RWPE1 (cell line): ENCODE measurements around the gene GREB1.

Experiments used
- CTCF ChIA-PET: fragments of 350-600 bp; sonication (Branson Sonifier 250); formaldehyde crosslinking; extraction: SDS; loops from one replicate; lab custom pipeline; 2021; lab: Yijun Ruan, JAX
- POLR2A ChIA-PET: fragments of 400-600 bp; formaldehyde crosslinking; extraction: SDS; loops from one replicate; lab custom pipeline; 2020; ENCODE audit warnings: antibody characterized with exemption; ENCODE audit not compliant: low non-redundant PET; lab: Yijun Ruan, JAX
- DNase-seq: peaks from one replicate; pipeline ENCODE4 v3.0.0; 2012; ENCODE audit warnings: low spot score
- H3K27ac ChIP-seq: fragments of 450-650 bp; 2 replicates; pipeline ENCODE4 v1.5.1; 2017
- CTCF ChIP-seq: fragments of 450-650 bp; conservative IDR thresholded peaks from 2 replicates; pipeline ENCODE4 v1.5.1; 2017; ENCODE audit warnings: low read depth, mild to moderate bottlenecking

Gene GREB1

GRCh38 chr2:11540996-11541692 lies 7.3 kb downstream of the GREB1 start:
- POLR2A ChIA-PET = no interaction called here

GRCh38 chr2:11541693-11542274 lies 7.9 kb downstream of the GREB1 start:
- no peak overlapping the region for H3K27ac ChIP-seq
- no peak for TF ChIP-seq CTCF
- no peak for DNase-seq
- CTCF ChIA-PET = no interaction called here
- POLR2A ChIA-PET = no interaction called here

More at GRCh38 chr2:11540996-11541692, 7.3 kb downstream of the GREB1 start:
- H3K27ac ChIP-seq = no peak overlapping the region
- no peak for DNase-seq
- CTCF ChIA-PET = no interaction called here
- no peak for TF ChIP-seq CTCF

- no peak for TF ChIP-seq CTCF
- DNase-seq = no peak
- no peak overlapping the region for H3K27ac ChIP-seq
- ChIA-PET POLR2A (no interaction called here), CTCF (no interaction called here)
Observed at GRCh38 chr2:11542275-11542819, 8.5 kb downstream of the GREB1 start.

- H3K27ac ChIP-seq = no peak overlapping the region
- ChIA-PET POLR2A (no interaction called here), CTCF (no interaction called here)
- no peak for TF ChIP-seq CTCF
- no peak for DNase-seq
Observed at GRCh38 chr2:11543337-11544216, 9.7 kb downstream of the GREB1 start.

GRCh38 chr2:11546072-11546471 lies 12.2 kb downstream of the GREB1 start:
- POLR2A ChIA-PET = no interaction called here
- DNase-seq = no peak
- CTCF ChIA-PET = interaction anchor here (0.6 to 0.8 kb wide), 2 partner anchors 20 to 37 kb away, joined by 3 to 6 read pairs; no protein-coding TSS in a partner anchor
- H3K27ac ChIP-seq = no peak overlapping the region
- TF ChIP-seq CTCF = no peak

GRCh38 chr2:11547912-11548497 lies 14.2 kb downstream of the GREB1 start:
- H3K27ac ChIP-seq = no peak overlapping the region
- no peak for DNase-seq
- POLR2A ChIA-PET = no interaction called here
- TF ChIP-seq CTCF = no peak
- CTCF ChIA-PET = interaction anchor here (1.1 kb wide), 1 partner anchor 34 kb away, joined by 3 read pairs; no protein-coding TSS in a partner anchor
